T47D (cell line): ENCODE data around the gene BEST1.

Experiments
- DNase-seq, 2 experiments: peaks; one replicate each; pipeline versions ENCODE4 v3.0.0 to v3.0.0-alpha.2; 2011 to 2012; ENCODE audit warnings: low read depth in 1 of 2, low spot score in 1 of 2
- JUND ChIP-seq: IDR thresholded peaks from 2 replicates; pipeline ENCODE4 v1.6.1; 2012; ENCODE audit warnings: low read depth
- in situ Hi-C: cut with HindIII; loops from 2 replicates; pipeline ENCODE4 v1.10.0; 2016; ENCODE audit warnings: low sequenced_read_pairs, low pct_unique_long_range_greater_than_20kb

Gene BEST1

DNA sequence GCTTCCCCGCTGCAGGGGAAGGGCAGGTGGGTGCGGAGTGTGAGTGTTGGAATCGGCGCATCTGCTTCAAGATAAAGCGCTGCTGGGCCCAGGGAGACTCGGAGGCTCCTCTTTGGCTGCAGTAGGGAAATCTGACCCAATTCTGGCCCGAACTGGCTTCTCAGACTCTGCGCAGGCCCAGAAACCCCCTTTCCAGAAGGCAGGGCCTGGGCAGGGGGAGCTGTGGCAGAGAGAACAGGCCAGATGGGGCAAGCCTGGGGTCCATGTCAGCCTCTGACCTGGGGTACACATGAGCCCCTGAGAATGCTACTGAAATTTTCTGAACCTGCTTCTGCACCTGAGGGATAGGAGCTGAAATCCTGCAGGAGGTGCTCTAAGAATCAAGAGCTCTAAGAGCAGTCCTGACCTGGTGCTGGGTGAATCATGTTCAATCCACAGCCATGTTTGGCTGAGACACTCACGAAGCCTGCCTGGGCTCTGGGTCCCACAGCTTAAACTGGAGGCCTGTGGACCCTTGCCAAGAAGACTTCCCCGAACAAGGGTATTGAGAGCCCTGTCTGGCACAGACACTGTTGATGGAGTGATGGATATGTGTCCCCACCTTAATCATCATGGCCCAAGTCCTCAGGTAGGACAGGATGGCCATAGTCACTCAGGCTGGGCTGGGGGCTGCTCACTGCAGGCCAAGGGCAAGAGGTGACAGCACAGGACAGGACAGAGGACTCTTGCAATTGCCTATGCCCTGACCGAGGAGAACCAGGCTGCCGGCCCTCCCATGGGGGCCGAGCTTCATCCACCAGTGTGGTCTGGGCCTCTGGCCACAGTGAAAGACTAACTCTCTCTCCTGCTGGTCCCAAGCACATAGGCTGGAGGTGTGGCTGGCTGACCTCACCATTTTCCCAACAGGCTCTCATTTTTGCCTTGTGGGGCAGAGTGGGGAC is 39.7 kb upstream of the BEST1 start:
- DNase-seq, result no peak
- in situ Hi-C loops, result no loop called here
- no peak for TF ChIP-seq JUND

DNA sequence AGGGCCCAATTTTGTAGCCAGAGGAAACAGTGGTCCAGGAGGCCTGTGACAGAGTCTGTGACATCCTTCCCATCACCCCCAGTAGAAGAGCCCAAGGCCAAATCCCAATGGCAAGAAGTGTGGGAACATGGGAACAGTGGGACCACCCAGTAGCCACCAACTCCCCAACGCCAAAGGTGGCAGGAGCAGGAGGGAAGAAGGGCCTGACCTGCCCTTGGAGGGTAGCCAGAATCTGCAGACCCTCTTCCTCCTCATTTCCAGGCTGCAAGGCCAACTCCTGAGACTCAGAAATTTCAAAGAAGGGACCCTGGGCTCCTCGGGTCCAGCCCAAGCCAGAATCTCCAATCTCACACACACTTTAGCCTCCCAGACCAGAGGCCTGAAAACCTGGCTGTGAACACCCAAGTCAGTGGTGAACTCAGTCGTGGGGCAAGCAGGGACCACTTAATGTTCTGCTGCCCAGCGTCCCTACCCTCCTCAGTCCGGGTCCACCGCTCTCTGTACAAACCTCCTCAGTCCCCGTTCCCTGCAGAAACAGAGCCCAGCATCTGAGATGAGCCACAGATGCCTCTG is 38.9 kb upstream of the BEST1 start:
- DNase-seq, result no peak
- TF ChIP-seq JUND, result no peak
- in situ Hi-C loops, result no loop called here

DNA sequence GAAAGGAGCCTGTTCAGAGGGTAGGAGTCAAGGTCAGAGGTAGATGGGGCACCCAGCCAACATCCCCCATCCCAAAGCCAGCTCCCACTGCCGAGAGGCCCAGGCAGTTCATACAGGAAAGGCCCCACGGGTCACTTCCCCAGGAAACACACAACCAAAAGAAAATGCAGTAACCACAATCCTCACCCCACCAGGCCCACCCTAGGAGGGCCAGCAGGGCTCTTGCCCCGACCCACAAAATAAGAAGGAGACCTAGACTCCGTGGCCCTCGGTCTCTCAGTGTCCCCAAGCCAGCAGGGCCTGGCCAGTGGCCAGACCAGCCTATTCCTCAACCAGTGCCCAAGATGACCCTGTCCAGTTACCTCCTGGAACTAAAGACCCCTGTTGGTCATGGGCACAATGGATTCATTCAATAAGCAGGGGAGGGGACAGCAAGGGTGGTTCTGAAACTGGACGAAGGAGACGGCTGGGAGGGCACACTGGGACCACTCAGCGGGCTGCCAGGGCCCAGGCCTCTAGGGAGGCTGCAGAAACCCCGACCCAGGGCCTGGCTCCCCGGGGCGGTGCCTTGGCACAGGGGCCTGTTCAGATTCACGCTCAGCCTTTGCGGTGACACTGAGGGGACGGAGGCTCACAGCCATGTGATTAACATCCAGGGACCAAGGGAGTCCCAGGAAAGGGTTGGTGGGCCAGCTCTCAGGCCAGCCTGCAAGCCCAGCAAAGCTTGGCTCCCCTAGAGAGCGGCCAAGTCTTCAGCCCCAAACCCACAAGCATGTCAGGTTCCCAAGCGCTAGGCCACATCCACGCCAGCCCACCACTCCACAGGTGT is 38.2 kb upstream of the BEST1 start:
- TF ChIP-seq JUND, result no peak
- no peak for DNase-seq
- in situ Hi-C loops, result no loop called here

DNA sequence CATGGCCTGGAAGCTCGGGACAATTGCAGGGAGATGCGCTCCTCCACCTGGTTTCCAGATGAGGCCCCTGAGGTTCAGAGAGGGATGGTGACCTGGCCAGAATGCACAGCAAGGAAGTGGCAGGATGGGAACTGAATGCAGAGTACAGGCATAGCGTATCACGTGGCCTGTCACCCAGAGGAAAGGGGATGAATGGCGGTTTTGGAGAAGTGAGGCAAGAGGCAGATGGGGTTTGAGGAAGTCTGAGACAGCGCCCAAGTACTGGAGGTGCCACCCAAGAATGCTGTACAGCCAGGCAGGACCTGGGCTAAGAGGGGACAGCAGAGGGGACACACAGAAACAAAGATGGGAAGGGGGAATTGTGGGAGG is 37.6 kb upstream of the BEST1 start:
- TF ChIP-seq JUND, result no peak
- in situ Hi-C loops, result no loop called here
- no peak for DNase-seq

DNA sequence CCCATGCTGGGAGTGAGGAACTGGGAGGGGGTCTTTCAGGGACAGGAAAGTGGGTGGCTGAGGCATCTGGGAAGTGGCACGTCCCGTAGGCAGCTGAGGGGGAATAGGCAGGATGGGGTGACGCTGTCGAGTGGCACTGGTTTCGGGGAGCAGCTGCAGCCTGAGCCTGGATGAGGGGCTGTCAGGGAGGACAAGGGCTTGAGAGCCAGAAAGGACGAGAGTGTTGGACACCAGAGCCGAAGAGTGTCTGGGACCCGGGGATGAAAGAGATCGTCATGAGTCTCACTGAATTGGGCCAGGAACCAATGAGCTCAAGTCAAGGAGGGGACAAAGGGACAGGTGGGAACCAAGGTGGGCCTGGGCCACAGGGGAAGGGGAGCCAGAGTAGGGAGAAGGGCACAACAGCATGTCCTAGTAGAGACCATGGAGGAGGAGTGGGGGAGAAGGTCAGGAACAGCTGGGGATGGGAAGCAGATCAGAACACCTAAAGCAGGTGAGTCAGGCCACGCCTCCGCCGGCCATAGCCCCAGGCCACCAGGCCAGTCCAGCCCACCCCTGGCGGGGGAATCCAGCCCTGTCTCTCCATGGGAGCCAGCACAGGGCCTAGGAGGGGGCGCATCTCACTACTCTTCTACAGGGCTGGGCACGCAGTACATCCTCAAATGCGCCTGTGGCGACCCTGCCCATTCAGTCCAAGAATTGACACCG is 37.0 kb upstream of the BEST1 start:
- in situ Hi-C loops, result no loop called here
- no peak for DNase-seq
- TF ChIP-seq JUND, result no peak

DNA sequence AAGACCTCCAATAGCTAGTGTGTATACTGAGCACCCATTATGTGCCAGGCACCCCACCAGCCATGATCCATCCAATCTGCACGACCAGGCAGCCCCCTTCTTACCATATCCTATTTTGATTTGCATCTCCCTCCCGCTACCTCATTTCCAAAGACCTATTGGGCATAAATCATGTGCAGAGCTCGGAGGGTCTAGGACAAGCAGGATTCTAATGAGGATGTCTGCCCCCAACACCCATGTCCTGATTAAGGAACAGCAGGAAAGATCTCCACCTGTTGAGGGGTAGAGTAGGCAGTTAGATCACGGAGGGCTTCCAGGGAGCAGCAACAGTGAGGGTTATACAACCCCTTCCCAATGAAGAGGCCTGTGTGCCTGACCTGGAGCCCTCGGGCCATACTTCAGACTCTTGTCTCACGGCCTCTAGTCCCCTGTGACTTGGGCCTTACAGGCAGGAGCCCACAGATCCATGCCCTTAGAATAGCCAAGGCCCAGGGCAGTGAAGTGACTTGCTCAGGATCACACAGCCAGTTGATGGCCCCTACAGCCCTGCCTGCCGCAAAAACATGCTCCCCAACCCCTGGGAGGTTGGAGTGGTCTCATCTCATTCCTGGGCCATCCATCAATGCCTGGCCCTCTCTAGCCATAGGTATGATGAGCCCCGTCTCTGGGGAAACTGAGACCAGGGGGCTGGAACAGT is 36.3 kb upstream of the BEST1 start:
- in situ Hi-C loops, result no loop called here
- DNase-seq, result no peak
- no peak for TF ChIP-seq JUND

DNA sequence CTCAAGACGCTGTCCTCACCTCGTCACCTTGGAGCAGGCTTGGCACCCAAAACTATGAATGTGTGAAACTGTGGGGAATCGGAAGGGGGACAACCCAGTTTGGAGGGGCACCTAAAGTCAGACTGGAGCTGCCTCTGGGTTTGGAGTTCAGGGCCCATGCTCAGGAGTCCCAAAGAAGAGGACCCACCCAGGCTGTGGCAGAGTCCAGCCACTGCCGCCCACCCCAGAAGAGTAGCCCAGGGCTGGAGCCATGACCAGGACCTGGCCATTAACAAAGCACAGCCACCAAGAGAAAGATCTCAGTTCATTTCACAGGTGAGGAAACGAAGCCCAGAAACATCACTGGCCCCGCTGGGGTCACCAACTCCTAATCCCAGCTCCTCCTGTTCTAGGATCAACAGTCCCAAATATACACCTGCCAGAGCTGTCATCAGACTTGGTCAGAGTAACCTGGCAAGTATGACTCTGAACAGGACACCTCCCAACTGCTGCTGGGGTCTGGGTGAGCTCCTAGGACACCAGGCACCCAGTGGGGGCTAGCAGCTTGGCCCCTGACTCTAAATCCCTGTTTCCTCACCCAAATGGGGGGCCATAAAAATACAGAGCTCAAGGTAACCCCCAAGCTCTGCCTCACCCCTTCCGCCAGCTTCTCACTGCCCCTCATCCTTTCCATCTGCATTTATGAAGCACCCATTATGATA is 35.5 kb upstream of the BEST1 start:
- no peak for DNase-seq
- in situ Hi-C loops, result no loop called here

DNA sequence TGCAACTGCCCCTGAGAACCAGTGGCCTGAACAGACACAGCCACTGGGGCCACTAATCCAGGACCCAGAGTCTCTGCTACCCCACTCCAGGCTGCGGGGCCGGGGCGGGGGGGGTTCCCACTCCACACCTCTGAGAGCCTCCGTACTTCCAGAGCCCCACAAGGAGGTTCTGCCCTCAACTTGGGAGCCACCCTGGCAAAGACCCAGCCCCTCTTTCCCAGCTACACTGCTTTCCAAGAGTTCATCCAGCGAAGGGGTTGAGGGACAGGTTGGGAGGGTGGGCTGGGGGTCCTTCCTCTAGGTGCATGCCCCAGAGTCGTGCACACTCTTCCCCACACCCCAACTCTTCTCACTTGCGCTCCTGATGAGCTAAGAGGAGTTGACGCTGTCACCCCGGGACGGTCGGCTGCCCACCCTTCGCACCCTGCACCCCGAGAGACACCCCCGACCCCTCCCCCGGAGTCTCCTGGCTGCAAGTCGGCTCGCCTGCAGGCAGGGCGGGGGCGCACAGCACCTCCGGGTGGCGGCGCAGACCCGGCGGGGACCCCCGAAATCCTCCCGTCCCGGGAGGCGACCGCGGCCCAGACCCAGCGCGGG is 33.3 kb upstream of the BEST1 start:
- in situ Hi-C loops, result no loop called here
- DNase-seq, result no peak
- TF ChIP-seq JUND, result no peak

More for the DNA sequence above, 35.5 kb upstream of the BEST1 start:
- TF ChIP-seq JUND, result no peak

DNA sequence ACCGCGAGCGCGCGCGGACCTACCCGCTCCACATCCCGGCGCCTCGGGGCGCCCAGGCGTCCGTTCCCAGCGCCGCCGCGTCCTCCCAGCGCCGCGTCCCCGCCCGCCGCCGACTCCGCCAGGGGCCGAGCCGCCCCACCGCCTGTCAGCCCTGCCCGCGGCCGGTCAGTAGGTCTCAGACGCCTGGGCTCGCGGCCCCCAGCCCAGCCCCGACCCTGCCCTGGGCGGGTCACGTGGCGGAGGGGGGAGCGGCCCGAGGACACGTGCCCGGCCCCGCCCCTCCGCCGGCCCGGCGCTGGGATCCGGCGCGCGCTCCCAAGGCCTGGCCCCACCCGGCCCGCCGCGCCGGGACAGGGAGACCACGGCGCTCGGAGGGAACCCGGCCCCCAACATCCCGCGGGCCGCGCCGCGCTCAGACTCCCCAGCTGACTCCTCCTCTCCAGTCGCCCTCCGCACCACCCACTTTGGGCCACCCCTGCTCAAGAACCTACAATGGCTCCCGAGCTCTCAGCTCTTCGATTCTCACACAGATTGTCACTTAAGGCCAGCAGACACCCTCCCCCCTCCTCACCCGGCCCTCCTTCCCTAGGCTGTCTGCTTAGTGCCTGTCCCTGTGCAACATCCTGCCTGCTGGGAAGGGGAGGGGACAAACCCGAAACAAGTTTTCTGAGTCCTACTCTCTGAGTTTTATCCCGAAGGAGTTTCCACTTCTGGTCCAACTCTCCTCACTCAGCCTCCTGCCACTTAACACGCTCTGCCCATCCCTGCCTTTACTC is 32.6 kb upstream of the BEST1 start, which contains the start of gene RAB3IL1:
Gene RAB3IL1, minus strand, starts transcription at position 233 of the 776 bp plus-strand sequence. Its CDS starts 199 bp downstream, at position 34.
- peak; percentile 41 to 79 for DNase-seq
- no peak for TF ChIP-seq JUND
- in situ Hi-C loops, result no loop called here

DNA sequence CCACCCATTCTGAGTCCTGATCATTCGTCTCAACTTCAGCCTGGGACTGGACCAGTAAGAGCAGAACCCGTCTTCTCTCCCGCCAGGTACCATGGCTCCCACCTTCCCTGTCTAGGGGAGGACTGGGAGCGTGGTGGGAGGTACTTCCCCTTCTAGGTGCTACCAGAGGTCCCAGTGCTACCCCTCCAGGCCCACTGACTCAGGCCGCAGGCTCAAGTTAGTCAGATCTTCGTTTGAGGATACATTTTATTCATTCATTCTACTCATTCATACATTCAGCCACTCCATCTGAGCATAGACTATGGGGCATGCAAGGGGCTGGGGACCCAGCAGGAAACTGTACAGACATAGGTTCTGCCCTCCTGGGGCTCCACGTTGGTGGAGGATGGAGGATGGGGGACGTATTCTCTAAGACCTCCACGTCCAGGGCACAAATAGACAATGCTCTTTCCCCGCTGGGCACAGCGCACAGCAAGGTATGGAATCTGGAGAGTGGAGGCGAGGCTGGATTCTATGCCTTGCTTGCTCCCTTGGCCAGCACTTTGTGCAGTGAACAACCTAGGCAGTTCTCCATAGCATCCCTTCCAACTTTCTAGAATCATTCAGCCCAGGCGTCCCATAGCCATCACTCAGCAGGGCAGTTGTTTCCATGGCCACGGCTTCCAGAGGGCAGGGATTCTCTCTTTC is 31.8 kb upstream of the BEST1 start:
- in situ Hi-C loops, result no loop called here
- no peak for DNase-seq
- TF ChIP-seq JUND, result no peak
